H54 (cell line): ENCODE measurements around the gene ASIC2.

Source experiments
- DNase-seq: peaks from one replicate; pipeline ENCODE4 v3.0.0; 2011; ENCODE audit warnings: low spot score, mixed read lengths; ENCODE audit not compliant: insufficient read length
- FAIRE-seq: peaks from 3 replicates; lab custom pipeline; 2011; peaks lifted over from hg19 to GRCh38; lab: Jason Lieb, UNC
- POLR2A ChIP-seq: IDR thresholded peaks from 2 replicates; pipeline ENCODE4 v1.6.1; 2011; ENCODE audit warnings: low read depth, mild to moderate bottlenecking, low read length

The ASIC2 gene

GRCh38 chr17:33273743-33274410, 19.2 kb downstream of the ASIC2 start:
- FAIRE-seq: no peak
- no peak for TF ChIP-seq POLR2A
- no peak for DNase-seq

GRCh38 chr17:33273271-33273670, 19.8 kb downstream of the ASIC2 start:
- no peak for FAIRE-seq
- TF ChIP-seq POLR2A: no peak
- DNase-seq: no peak

- DNase-seq (no peak), FAIRE-seq (no peak)
- TF ChIP-seq POLR2A: no peak
These were observed 20.7 kb downstream of the ASIC2 start for GRCh38 chr17:33272438-33272837.

GRCh38 chr17:33269337-33270060, 23.6 kb downstream of the ASIC2 start:
- DNase-seq: no peak
- no peak for TF ChIP-seq POLR2A
- no peak for FAIRE-seq

GRCh38 chr17:33267851-33268548, 25.1 kb downstream of the ASIC2 start:
- DNase-seq (no peak), FAIRE-seq (no peak)
- no peak for TF ChIP-seq POLR2A

GRCh38 chr17:33267271-33267790, 25.8 kb downstream of the ASIC2 start:
- no peak for TF ChIP-seq POLR2A
- FAIRE-seq (no peak), DNase-seq (no peak)

- no peak for DNase-seq
- no peak for FAIRE-seq
- TF ChIP-seq POLR2A: no peak
These were observed 26.5 kb downstream of the ASIC2 start for GRCh38 chr17:33266611-33267010.

- no peak for TF ChIP-seq POLR2A
- FAIRE-seq (no peak), DNase-seq (no peak)
These were observed 27.0 kb downstream of the ASIC2 start for GRCh38 chr17:33266116-33266515.

GRCh38 chr17:33263396-33263795, 29.7 kb downstream of the ASIC2 start:
- no peak for FAIRE-seq
- TF ChIP-seq POLR2A: no peak

GRCh38 chr17:33262266-33263123, 30.6 kb downstream of the ASIC2 start:
- DNase-seq (no peak), FAIRE-seq (no peak)
- no peak for TF ChIP-seq POLR2A

More at GRCh38 chr17:33263396-33263795, 29.7 kb downstream of the ASIC2 start:
- no peak for DNase-seq

- FAIRE-seq (no peak), DNase-seq (no peak)
- no peak for TF ChIP-seq POLR2A
These were observed 31.3 kb downstream of the ASIC2 start for GRCh38 chr17:33261820-33262219.

- DNase-seq (no peak), FAIRE-seq (no peak)
- TF ChIP-seq POLR2A: no peak
These were observed 32.5 kb downstream of the ASIC2 start for GRCh38 chr17:33260638-33261037.

- no peak for TF ChIP-seq POLR2A
- no peak for DNase-seq
- no peak for FAIRE-seq
These were observed 34.8 kb downstream of the ASIC2 start for GRCh38 chr17:33258296-33258695.
